ENCODE measurements around the gene ASB3.

GRCh38 chr2:53820048-53820447 is 33.3 kb upstream of the ASB3 start:
- TF ChIP-seq CTCF (conservative IDR thresholded peaks at IDR 0.05; ENCODE audit: low read length) (no peak), EZH2phosphoT487 (IDR thresholded peaks at IDR 0.05; ENCODE audit: borderline replicate concordance, low read depth, low read length) (no peak)

Measured in OCI-LY7 (cell line).